Prostate gland (tissue), 2 donors: ENCODE results near the gene SNX9.

Source experiments
- POLR2A ChIP-seq: fragments of 450-650 bp; IDR thresholded peaks from one replicate; pipeline ENCODE4 v1.6.1; 2016; ENCODE audit warnings: antibody characterized with exemption, mild to moderate bottlenecking
- POLR2AphosphoS5 ChIP-seq: sonication (generic); formaldehyde crosslinking; IDR thresholded peaks from one replicate; pipeline ENCODE4 v1.6.1; 2017; ENCODE audit warnings: antibody characterized with exemption
- TF ChIP-seq, protein P1 (sequence below), 4 experiments: fragments of 200-600 bp in 2 of 4; fragments of 450-650 bp in 2 of 4; sonication (generic) in 2 of 4; IDR thresholded peaks; 1 replicate in 3 of 4; 2 replicates in 1 of 4; pipeline ENCODE4 v1.5.1; 2016 to 2019; ENCODE audit warnings: antibody characterized with exemption in 4 of 4, mild to moderate bottlenecking in 2 of 4, moderate library complexity in 2 of 4

DNA sequence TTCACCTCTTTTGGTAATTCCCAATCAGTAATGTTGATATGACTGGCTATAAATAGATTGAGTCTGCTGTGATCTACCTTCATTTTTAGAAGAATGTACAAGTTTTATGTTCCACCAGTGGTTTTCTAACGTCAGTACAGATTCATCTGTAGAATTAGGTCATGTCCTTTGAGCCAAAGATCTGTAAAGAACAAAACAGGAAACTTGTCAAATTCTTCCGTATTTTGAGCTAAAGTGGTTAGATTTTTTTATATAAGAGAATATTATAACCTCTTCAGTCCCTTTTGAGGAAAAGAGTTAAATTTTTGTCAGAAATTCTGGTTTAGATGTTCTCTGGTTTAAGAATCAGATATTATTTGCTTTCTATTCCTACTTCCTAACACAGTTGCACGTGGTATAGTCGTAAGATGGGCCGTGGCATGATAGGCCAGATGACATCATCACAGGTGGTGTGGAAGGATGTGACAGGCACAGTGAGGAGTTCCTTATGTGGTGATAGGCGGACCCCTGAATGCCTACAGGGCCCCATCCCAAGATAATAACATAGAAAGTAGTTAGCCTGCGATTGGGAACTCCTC lies 62.3 kb downstream of the SNX9 start:
- TF ChIP-seq, protein P1, sequence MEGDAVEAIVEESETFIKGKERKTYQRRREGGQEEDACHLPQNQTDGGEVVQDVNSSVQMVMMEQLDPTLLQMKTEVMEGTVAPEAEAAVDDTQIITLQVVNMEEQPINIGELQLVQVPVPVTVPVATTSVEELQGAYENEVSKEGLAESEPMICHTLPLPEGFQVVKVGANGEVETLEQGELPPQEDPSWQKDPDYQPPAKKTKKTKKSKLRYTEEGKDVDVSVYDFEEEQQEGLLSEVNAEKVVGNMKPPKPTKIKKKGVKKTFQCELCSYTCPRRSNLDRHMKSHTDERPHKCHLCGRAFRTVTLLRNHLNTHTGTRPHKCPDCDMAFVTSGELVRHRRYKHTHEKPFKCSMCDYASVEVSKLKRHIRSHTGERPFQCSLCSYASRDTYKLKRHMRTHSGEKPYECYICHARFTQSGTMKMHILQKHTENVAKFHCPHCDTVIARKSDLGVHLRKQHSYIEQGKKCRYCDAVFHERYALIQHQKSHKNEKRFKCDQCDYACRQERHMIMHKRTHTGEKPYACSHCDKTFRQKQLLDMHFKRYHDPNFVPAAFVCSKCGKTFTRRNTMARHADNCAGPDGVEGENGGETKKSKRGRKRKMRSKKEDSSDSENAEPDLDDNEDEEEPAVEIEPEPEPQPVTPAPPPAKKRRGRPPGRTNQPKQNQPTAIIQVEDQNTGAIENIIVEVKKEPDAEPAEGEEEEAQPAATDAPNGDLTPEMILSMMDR (IDR thresholded peaks at IDR 0.05): no peak
- TF ChIP-seq POLR2A: no peak
- TF ChIP-seq POLR2AphosphoS5: no peak
